ENCODE data around the gene GSK3A. TPM values are rescaled to one million over a fixed set of nuclear protein-coding genes. Genes with fewer than 3 reads are reported as not detected.

GSK3A gene
- total RNA-seq, 4 donors from 2014 or later = 24.7 to 34.5 (median 28.3) TPM

- Histone ChIP-seq H3K27me3 (no peaks in the 10 kb centered on the region), H3K36me3 (peaks cover 0 to 47% (median 19%) of the 10 kb centered on the region in 3 donors), H3K27ac (peak overlapping the region in 3 of 4 donors; percentile 87 to 100 (median 99)), H3K4me3 (no peak overlapping the region), H3K9me3 (no peaks in the 10 kb centered on the region), H3K4me1 (peaks cover 0 to 74% (median 39%) of the 10 kb centered on the region in 4 donors)
- no peak for DNase-seq (ENCODE audit: low spot score in 2 of 2)
- 83 to 86% methylated on average over 15 to 16 of the region's 35 CpGs for WGBS, 2 donors
- TF ChIP-seq POLR2A (IDR thresholded peaks at IDR 0.05) = no peak
- TF ChIP-seq, protein P1, sequence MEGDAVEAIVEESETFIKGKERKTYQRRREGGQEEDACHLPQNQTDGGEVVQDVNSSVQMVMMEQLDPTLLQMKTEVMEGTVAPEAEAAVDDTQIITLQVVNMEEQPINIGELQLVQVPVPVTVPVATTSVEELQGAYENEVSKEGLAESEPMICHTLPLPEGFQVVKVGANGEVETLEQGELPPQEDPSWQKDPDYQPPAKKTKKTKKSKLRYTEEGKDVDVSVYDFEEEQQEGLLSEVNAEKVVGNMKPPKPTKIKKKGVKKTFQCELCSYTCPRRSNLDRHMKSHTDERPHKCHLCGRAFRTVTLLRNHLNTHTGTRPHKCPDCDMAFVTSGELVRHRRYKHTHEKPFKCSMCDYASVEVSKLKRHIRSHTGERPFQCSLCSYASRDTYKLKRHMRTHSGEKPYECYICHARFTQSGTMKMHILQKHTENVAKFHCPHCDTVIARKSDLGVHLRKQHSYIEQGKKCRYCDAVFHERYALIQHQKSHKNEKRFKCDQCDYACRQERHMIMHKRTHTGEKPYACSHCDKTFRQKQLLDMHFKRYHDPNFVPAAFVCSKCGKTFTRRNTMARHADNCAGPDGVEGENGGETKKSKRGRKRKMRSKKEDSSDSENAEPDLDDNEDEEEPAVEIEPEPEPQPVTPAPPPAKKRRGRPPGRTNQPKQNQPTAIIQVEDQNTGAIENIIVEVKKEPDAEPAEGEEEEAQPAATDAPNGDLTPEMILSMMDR (IDR thresholded peaks at IDR 0.05) = no peak
- no peak for TF ChIP-seq EP300 (IDR thresholded peaks at IDR 0.05)
Observed at GRCh38 chr19:42271861-42272534, 29.6 kb upstream of the GSK3A start.

- Histone ChIP-seq H3K36me3 (peaks cover 0 to 45% (median 19%) of the 10 kb centered on the region in 3 donors), H3K27me3 (no peaks in the 10 kb centered on the region), H3K4me3 (peak overlapping the region; percentile 33 to 66 (median 52)), H3K4me1 (peaks cover 0 to 64% (median 34%) of the 10 kb centered on the region in 4 donors), H3K27ac (peak overlapping the region; percentile 87 to 100 (median 98)), H3K9me3 (no peaks in the 10 kb centered on the region)
- no peak for DNase-seq (ENCODE audit: low spot score in 2 of 2)
- 47 to 49% methylated on average over 3 of the region's 3 CpGs for WGBS, 2 donors
- TF ChIP-seq POLR2A (IDR thresholded peaks at IDR 0.05) (no peak), EP300 (IDR thresholded peaks at IDR 0.05) (no peak)
- TF ChIP-seq, protein P1 (IDR thresholded peaks at IDR 0.05) = no peak
Observed at GRCh38 chr19:42271045-42271419, 28.6 kb upstream of the GSK3A start.

GRCh38 chr19:42270346-42271044 is 28.1 kb upstream of the GSK3A start:
- TF ChIP-seq, protein P1 (IDR thresholded peaks at IDR 0.05) = peak in 1 of 5 experiments; percentile 10
- TF ChIP-seq POLR2A (IDR thresholded peaks at IDR 0.05) (peak; percentile 38), EP300 (IDR thresholded peaks at IDR 0.05) (peak in 1 of 2 donors; percentile 81)
- H3K4me1 ChIP-seq = peaks cover 0 to 59% (median 32%) of the 10 kb centered on the region in 4 donors

GRCh38 chr19:42269478-42270345 is 27.3 kb upstream of the GSK3A start:
- TF ChIP-seq EP300 (IDR thresholded peaks at IDR 0.05) (no peak), POLR2A (IDR thresholded peaks at IDR 0.05) (no peak)
- TF ChIP-seq, protein P1 (IDR thresholded peaks at IDR 0.05) = no peak
- H3K4me3 ChIP-seq = peak overlapping the region; percentile 33 to 66 (median 52)
- no peaks in the 10 kb centered on the region for H3K9me3 ChIP-seq
- peaks cover 0 to 52% (median 30%) of the 10 kb centered on the region in 4 donors for H3K4me1 ChIP-seq
- H3K27ac ChIP-seq = peak overlapping the region; percentile 87 to 100 (median 98)
- 24 to 27% methylated on average over 10 of the region's 10 CpGs for WGBS, 2 donors
- DNase-seq (ENCODE audit: low spot score in 2 of 2) = no peak
- H3K27me3 ChIP-seq = no peaks in the 10 kb centered on the region
- H3K36me3 ChIP-seq = peaks cover 0 to 33% (median 17%) of the 10 kb centered on the region in 3 donors

More at GRCh38 chr19:42270346-42271044, 28.1 kb upstream of the GSK3A start:
- DNase-seq (ENCODE audit: low spot score in 2 of 2) = peak in 1 of 2 donors; percentile 44
- H3K27me3 ChIP-seq = no peaks in the 10 kb centered on the region
- WGBS, 2 donors = 3% methylated on average over 11 to 17 of the region's 18 CpGs
- peak overlapping the region; percentile 33 to 66 (median 52) for H3K4me3 ChIP-seq
- peaks cover 0 to 41% (median 19%) of the 10 kb centered on the region in 3 donors for H3K36me3 ChIP-seq
- H3K27ac ChIP-seq = peak overlapping the region; percentile 87 to 100 (median 98)
- no peaks in the 10 kb centered on the region for H3K9me3 ChIP-seq
